HepG2 (cell line): ENCODE results near the gene TRAF4. TPM values are rescaled to one million over a fixed set of nuclear protein-coding genes. Genes with fewer than 3 reads are reported as not detected.
A peak's percentile ranks its signal among the peaks of the same experiment; 100 is the strongest.

ENCODE experiments used
- ARID4A ChIP-seq: sonication (generic); formaldehyde crosslinking; IDR thresholded peaks from 2 replicates; pipeline ENCODE4 v1.5.0; 2020; ENCODE audit warnings: mild to moderate bottlenecking, missing genetic modification reagents, borderline replicate concordance
- ETV5 ChIP-seq: IDR thresholded peaks from 2 replicates; pipeline ENCODE4 v1.6.1; 2018; ENCODE audit warnings: missing biosample characterization, missing genetic modification reagents, inconsistent platforms, borderline replicate concordance
- HMG20B ChIP-seq: conservative IDR thresholded peaks from 2 replicates; pipeline ENCODE4 v1.6.1; 2016; ENCODE audit warnings: missing genetic modification reagents, missing compliant biosample characterization
- PHF5A ChIP-seq: IDR thresholded peaks from one replicate; pipeline ENCODE4 v1.6.1; 2018; ENCODE audit warnings: low read depth, missing genetic modification reagents; ENCODE audit not compliant: unreplicated experiment
- RAD21 ChIP-seq: fragments of 450-650 bp; formaldehyde crosslinking; IDR thresholded peaks from 2 replicates; pipeline ENCODE4 v1.5.0; 2020; ENCODE audit warnings: mild to moderate bottlenecking
- RBFOX2 ChIP-seq: fragments of 200-400 bp; formaldehyde crosslinking; IDR thresholded peaks from 2 replicates; pipeline ENCODE4 v1.6.1; 2017; ENCODE audit warnings: low read depth, mild to moderate bottlenecking, low read length
- RBM39 ChIP-seq: fragments of 200-400 bp; formaldehyde crosslinking; IDR thresholded peaks from one replicate; pipeline ENCODE4 v1.6.1; 2018; ENCODE audit warnings: antibody characterized with exemption, mild to moderate bottlenecking, low read depth, low read length; ENCODE audit not compliant: poor library complexity, severe bottlenecking
- ZBTB1 ChIP-seq: sonication (generic); formaldehyde crosslinking; IDR thresholded peaks from 2 replicates; pipeline ENCODE4 v1.4.0; 2020; ENCODE audit warnings: missing genetic modification reagents, borderline replicate concordance
- ZNF451 ChIP-seq: sonication (generic); formaldehyde crosslinking; IDR thresholded peaks from 2 replicates; pipeline ENCODE4 v1.5.0; 2020; ENCODE audit warnings: mild to moderate bottlenecking, missing genetic modification reagents
- ZNF547 ChIP-seq: sonication (generic); formaldehyde crosslinking; IDR thresholded peaks from 2 replicates; pipeline ENCODE4 v1.5.1; 2020; ENCODE audit warnings: mild to moderate bottlenecking, missing genetic modification reagents
- ZNF883 ChIP-seq: sonication (generic); formaldehyde crosslinking; IDR thresholded peaks from 2 replicates; pipeline ENCODE4 v1.5.1; 2020; ENCODE audit warnings: mild to moderate bottlenecking, missing genetic modification reagents; ENCODE audit errors: not compliant biosample characterization
- polyA plus RNA-seq, 8 experiments: library from polyadenylated mRNA; depleted of rRNA in 3 of 8; stranded (reverse) in 7 of 8; unstranded in 1 of 8; fragments of >200 nt; fragmentation: Illumina TruSeq in 4 of 8; extraction: Trizol in 4 of 8; gene quantifications; 2 replicates each; pipeline versions ENCODE4 v1.2.1 to v1.2.3, GENCODE V29; 2011 to 2016; ENCODE audit warnings: low read depth in 4 of 8, missing spikeins in 1 of 8, mixed read lengths in 1 of 8; ENCODE audit not compliant: insufficient read depth in 1 of 8
- total RNA-seq, 5 experiments: library from RNA; depleted of rRNA; stranded (reverse); fragments of >200 nt; fragmentation: Illumina TruSeq; extraction: Trizol; gene quantifications; 2 replicates each; pipeline ENCODE4 v1.2.3, GENCODE V29; 2016; ENCODE audit warnings: low read depth in 1 of 5
- TF ChIP-seq, protein P1 (sequence below): IDR thresholded peaks from 2 replicates; pipeline ENCODE4 v1.6.1; 2016
- TF ChIP-seq, protein P2 (sequence below): sonication (generic); formaldehyde crosslinking; IDR thresholded peaks from 2 replicates; pipeline ENCODE4 v1.4.0; 2020; ENCODE audit warnings: mild to moderate bottlenecking, missing genetic modification reagents, borderline replicate concordance

The TRAF4 gene
- total and polyA plus RNA-seq, 2 of the 13 experiments (the other 11 are each of a cell fraction or from before 2014, with no cell fraction given): 86.0 to 89.9 TPM

GRCh38 chr17:28720247-28720996 is 23.4 kb upstream of the TRAF4 start (continued):
- TF ChIP-seq ZNF883 (CRISPR knock-in tag): peak; percentile 0
- no peak for TF ChIP-seq ETV5 (CRISPR knock-in tag)
- TF ChIP-seq, protein P1, sequence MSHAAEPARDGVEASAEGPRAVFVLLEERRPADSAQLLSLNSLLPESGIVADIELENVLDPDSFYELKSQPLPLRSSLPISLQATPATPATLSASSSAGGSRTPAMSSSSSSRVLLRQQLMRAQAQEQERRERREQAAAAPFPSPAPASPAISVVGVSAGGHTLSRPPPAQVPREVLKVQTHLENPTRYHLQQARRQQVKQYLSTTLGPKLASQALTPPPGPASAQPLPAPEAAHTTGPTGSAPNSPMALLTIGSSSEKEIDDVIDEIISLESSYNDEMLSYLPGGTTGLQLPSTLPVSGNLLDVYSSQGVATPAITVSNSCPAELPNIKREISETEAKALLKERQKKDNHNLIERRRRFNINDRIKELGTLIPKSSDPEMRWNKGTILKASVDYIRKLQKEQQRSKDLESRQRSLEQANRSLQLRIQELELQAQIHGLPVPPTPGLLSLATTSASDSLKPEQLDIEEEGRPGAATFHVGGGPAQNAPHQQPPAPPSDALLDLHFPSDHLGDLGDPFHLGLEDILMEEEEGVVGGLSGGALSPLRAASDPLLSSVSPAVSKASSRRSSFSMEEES: no peak
- peak; percentile 30; the same call in 1 of the 2 replicates for TF ChIP-seq ZNF547 (CRISPR knock-in tag)
- TF ChIP-seq PHF5A (CRISPR knock-in tag): peak; percentile 12
- TF ChIP-seq ARID4A (CRISPR knock-in tag): 0 out of 2 replicates have a peak, but pooled peaks have one; percentile 7
- peak; percentile 7; the same call in 1 of the 2 replicates for TF ChIP-seq RBFOX2
- no peak for TF ChIP-seq ZBTB1
- no peak for TF ChIP-seq ZNF451 (CRISPR knock-in tag)
- no peak for TF ChIP-seq HMG20B (CRISPR knock-in tag)
- TF ChIP-seq, protein P2, sequence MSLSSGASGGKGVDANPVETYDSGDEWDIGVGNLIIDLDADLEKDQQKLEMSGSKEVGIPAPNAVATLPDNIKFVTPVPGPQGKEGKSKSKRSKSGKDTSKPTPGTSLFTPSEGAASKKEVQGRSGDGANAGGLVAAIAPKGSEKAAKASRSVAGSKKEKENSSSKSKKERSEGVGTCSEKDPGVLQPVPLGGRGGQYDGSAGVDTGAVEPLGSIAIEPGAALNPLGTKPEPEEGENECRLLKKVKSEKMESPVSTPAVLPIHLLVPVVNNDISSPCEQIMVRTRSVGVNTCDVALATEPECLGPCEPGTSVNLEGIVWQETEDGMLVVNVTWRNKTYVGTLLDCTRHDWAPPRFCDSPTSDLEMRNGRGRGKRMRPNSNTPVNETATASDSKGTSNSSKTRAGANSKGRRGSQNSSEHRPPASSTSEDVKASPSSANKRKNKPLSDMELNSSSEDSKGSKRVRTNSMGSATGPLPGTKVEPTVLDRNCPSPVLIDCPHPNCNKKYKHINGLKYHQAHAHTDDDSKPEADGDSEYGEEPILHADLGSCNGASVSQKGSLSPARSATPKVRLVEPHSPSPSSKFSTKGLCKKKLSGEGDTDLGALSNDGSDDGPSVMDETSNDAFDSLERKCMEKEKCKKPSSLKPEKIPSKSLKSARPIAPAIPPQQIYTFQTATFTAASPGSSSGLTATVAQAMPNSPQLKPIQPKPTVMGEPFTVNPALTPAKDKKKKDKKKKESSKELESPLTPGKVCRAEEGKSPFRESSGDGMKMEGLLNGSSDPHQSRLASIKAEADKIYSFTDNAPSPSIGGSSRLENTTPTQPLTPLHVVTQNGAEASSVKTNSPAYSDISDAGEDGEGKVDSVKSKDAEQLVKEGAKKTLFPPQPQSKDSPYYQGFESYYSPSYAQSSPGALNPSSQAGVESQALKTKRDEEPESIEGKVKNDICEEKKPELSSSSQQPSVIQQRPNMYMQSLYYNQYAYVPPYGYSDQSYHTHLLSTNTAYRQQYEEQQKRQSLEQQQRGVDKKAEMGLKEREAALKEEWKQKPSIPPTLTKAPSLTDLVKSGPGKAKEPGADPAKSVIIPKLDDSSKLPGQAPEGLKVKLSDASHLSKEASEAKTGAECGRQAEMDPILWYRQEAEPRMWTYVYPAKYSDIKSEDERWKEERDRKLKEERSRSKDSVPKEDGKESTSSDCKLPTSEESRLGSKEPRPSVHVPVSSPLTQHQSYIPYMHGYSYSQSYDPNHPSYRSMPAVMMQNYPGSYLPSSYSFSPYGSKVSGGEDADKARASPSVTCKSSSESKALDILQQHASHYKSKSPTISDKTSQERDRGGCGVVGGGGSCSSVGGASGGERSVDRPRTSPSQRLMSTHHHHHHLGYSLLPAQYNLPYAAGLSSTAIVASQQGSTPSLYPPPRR (CRISPR knock-in tag): no peak
- TF ChIP-seq RAD21 (CRISPR knock-in tag): no peak; the same call in 1 of the 2 replicates
- peak; percentile 5 for TF ChIP-seq RBM39
